ENCODE measurements around the gene GSK3A. TPM values are rescaled to one million over a fixed set of nuclear protein-coding genes. Genes with fewer than 3 reads are reported as not detected.

Gene GSK3A
- total and polyA plus RNA-seq, 2 of the 8 experiments (the other 6 are each of a cell fraction or from before 2014, with no cell fraction given), result 55.3 to 84.0 TPM

GRCh38 chr19:42275103-42275502 is 32.7 kb upstream of the GSK3A start:
- Histone ChIP-seq H3K4ac (replicated peaks; ENCODE audit: insufficient read length, low read depth, low read length) (no peak overlapping the region), H4K8ac (ENCODE audit: extremely low read depth, insufficient read depth, low read length) (no peak overlapping the region), H3K9ac (replicated peaks in 1 of 4; ENCODE audit: extremely low read depth in 1 of 4, low read depth in 3 of 4, low read length in 3 of 4) (no peak overlapping the region), H3K4me3 (ENCODE audit: extremely low read depth in 1 of 4, insufficient read depth in 2 of 4, low read depth in 3 of 4, low read length in 4 of 4) (no peak overlapping the region), H4K91ac (replicated peaks; ENCODE audit: insufficient read length, low read length) (no peak overlapping the region), H2AFZ (ENCODE audit: low read length) (no peak overlapping the region), H3K23me2 (ENCODE audit: low read depth, low read length) (no peaks in the 10 kb centered on the region), H2AK5ac (ENCODE audit: low read depth, low read length) (no peak overlapping the region), H3K27me3 (replicated peaks in 1 of 4; ENCODE audit: control insufficient read depth in 3 of 4, extremely low read depth in 1 of 4, insufficient read depth in 3 of 4, low read length in 3 of 4) (no peaks in the 10 kb centered on the region), H3K4me1 (replicated peaks in 1 of 4; ENCODE audit: control insufficient read depth in 3 of 4, insufficient read depth in 4 of 4, low read length in 3 of 4) (peaks cover 0 to 17% (median 5%) of the 10 kb centered on the region in 4 experiments; a peak in 5 of 7 replicates), H2BK15ac (ENCODE audit: low read length) (no peak overlapping the region), H3K23ac (ENCODE audit: insufficient read length) (no peak overlapping the region), H3K79me2 (ENCODE audit: control insufficient read depth in 1 of 2, insufficient read depth in 2 of 2, low read length in 2 of 2) (peaks cover 0 to 5% of the 10 kb centered on the region in 2 experiments; a peak in 1 of 4 replicates), H3K9me3 (ENCODE audit: insufficient read depth in 2 of 2, low read depth in 1 of 2, low read length in 1 of 2) (no peaks in the 10 kb centered on the region), H2BK20ac (ENCODE audit: low read length) (no peak overlapping the region), H3K4me2 (ENCODE audit: insufficient read depth in 1 of 2, low read depth in 2 of 2, low read length in 2 of 2) (no peak overlapping the region), H3K36me3 (ENCODE audit: control insufficient read depth in 2 of 4, insufficient read depth in 4 of 4, low read length in 3 of 4) (peaks cover 0 to 15% (median 5%) of the 10 kb centered on the region in 4 experiments; a peak in 2 of 8 replicates), H4K5ac (ENCODE audit: insufficient read length, low read depth, low read length) (no peak overlapping the region), H3K27ac (ENCODE audit: low read depth, low read length) (no peak overlapping the region), H4K20me1 (replicated peaks in 1 of 2; ENCODE audit: control insufficient read depth in 1 of 2, insufficient read depth in 2 of 2, low read length in 2 of 2) (peaks cover 0 to 10% of the 10 kb centered on the region in 2 experiments), H3K56ac (replicated peaks; ENCODE audit: insufficient read length, low read depth, low read length) (no peak overlapping the region), H3K79me1 (ENCODE audit: low read depth, low read length) (peaks cover 2% of the 10 kb centered on the region), H2BK120ac (replicated peaks; ENCODE audit: low read depth, low read length) (no peak overlapping the region), H3K18ac (ENCODE audit: extremely low read depth, low read length) (no peak overlapping the region), H2BK5ac (ENCODE audit: low read depth, low read length) (no peak overlapping the region), H2BK12ac (ENCODE audit: low read depth, low read length) (no peak overlapping the region), H3K14ac (ENCODE audit: insufficient read length) (no peak overlapping the region)
- FAIRE-seq (no peak), DNase-seq (ENCODE audit: low read depth in 1 of 2, low spot score in 2 of 2) (no peak)
- ChIA-PET CTCF (ENCODE audit: partially characterized antibody) (interaction anchor here (0.6 to 2.3 kb wide), 6 partner anchors 19 to 166 kb away, joined by 3 to 24 read pairs (median 4); partner anchors contain the start of gene GSK3A), POLR2A (ENCODE audit: partially characterized antibody) (interaction anchor here (1.0 kb wide), 1 partner anchor 29 kb away, joined by 3 read pairs; no protein-coding TSS in a partner anchor)
- no peak for TF ChIP-seq E2F6 (IDR thresholded peaks at IDR 0.05)
- WGBS, 2 experiments (ENCODE audit: extremely low coverage in 1 of 2, insufficient coverage in 1 of 2, insufficient read length in 1 of 2, insufficient replicate concordance in 2 of 2, low coverage in 1 of 2, low lambda C conversion rate in 2 of 2, missing lambda C conversion rate in 1 of 2), result 93% methylated on average over 7 of the region's 7 CpGs; no CpG with 5 or more reads in 1 of the 2 experiments
